ENCODE measurements around the gene RNF167. TPM values are rescaled to one million over a fixed set of nuclear protein-coding genes. Genes with fewer than 3 reads are reported as not detected.

Gene RNF167
- total and polyA plus RNA-seq, 2 experiments from 2014 or later = 19.8 to 36.6 TPM

DNA sequence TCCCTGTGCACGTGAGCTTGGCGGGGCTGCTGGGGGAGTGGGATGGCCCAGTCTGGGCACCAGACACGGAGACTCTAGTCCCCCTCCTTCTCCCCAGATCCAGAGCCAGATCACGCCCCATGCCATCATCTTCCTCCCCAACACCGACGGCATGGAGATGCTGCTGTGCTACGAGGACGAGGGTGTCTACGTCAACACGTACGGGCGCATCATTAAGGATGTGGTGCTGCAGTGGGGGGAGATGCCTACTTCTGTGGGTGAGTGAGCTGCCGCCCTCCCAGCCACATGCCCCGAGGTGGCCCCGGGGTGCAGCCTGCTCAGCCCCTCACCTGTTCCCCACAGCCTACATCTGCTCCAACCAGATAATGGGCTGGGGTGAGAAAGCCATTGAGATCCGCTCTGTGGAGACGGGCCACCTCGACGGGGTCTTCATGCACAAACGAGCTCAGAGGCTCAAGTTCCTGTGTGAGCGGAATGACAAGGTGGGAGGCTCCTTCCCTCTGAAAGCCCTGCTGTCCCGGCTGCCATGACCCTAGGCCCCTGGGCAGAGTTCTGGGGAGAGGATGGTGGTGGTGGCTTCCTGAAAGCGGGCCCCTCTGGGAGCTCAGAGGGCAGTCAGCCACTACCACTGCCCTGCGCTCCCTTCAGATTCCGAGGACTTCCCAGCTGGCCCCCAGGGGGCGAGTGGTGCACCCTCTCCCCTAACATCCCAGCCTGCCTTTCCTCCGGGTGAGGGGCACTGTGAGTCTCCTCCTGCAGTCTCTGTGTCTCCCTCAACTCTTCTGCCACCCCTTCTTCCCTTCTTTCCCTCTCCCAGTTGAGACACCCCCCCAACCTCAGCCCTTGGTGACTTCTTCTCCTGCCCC lies 43.5 kb upstream of the RNF167 start:
- in situ Hi-C loops (cut with MboI) = loop anchor here (10.0 kb wide), 1 partner anchor 182 kb away; the partner anchor contains the start of gene ARRB2
- no peak for DNase-seq
- TF ChIP-seq EZH2phosphoT487 (IDR thresholded peaks at IDR 0.05; ENCODE audit: insufficient read depth, low read depth) = no peak
- TF ChIP-seq EZH2 (IDR thresholded peaks at IDR 0.05; ENCODE audit: insufficient read depth, poor library complexity, severe bottlenecking) = no peak

DNA sequence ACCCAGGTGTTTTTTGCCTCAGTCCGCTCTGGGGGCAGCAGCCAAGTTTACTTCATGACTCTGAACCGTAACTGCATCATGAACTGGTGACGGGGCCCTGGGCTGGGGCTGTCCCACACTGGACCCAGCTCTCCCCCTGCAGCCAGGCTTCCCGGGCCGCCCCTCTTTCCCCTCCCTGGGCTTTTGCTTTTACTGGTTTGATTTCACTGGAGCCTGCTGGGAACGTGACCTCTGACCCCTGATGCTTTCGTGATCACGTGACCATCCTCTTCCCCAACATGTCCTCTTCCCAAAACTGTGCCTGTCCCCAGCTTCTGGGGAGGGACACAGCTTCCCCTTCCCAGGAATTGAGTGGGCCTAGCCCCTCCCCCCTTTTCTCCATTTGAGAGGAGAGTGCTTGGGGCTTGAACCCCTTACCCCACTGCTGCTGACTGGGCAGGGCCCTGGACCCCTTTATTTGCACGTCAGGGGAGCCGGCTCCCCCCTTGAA lies 42.8 kb upstream of the RNF167 start:
- Histone ChIP-seq H3K9me3 (ENCODE audit: low read depth) (no peaks in the 10 kb centered on the region), H3K79me2 (ENCODE audit: insufficient read depth) (no peaks in the 10 kb centered on the region), H3K9me2 (ENCODE audit: insufficient read depth) (no peaks in the 10 kb centered on the region), H3K4me2 (ENCODE audit: unreplicated experiment) (no peak overlapping the region), H3K27ac (no peak overlapping the region), H3F3A (ENCODE audit: insufficient read depth) (peaks cover 11% of the 10 kb centered on the region; the same call in 1 of the 2 replicates), H3K27me3 (replicated peaks; ENCODE audit: insufficient read depth) (no peaks in the 10 kb centered on the region), H3K9ac (no peak overlapping the region), H3K4me1 (ENCODE audit: insufficient read depth) (no peaks in the 10 kb centered on the region), H2AFZ (no peak overlapping the region), H4K20me1 (ENCODE audit: insufficient read depth) (no peaks in the 10 kb centered on the region), H3K4me3 (no peak overlapping the region), H3K36me3 (ENCODE audit: low read depth) (no peaks in the 10 kb centered on the region)
- no peak for DNase-seq
- no peak for TF ChIP-seq EZH2 (IDR thresholded peaks at IDR 0.05; ENCODE audit: insufficient read depth, poor library complexity, severe bottlenecking)
- TF ChIP-seq EZH2phosphoT487 (IDR thresholded peaks at IDR 0.05; ENCODE audit: insufficient read depth, low read depth) = no peak
- in situ Hi-C loops (cut with MboI) = loop anchor here (10.0 kb wide), 1 partner anchor 182 kb away; the partner anchor contains the start of gene ARRB2
- 79 to 84% methylated on average over 10 of the region's 10 CpGs for WGBS, 2 experiments (ENCODE audit: low coverage in 1 of 2, low lambda C conversion rate in 2 of 2, missing lambda C conversion rate in 2 of 2)

More for the DNA sequence above, 43.5 kb upstream of the RNF167 start:
- no peaks in the 10 kb centered on the region for H3K36me3 ChIP-seq (ENCODE audit: low read depth)
- no peak overlapping the region for H3K4me2 ChIP-seq (ENCODE audit: unreplicated experiment)
- H3K27me3 ChIP-seq (replicated peaks; ENCODE audit: insufficient read depth) = no peaks in the 10 kb centered on the region
- no peak overlapping the region for H3K27ac ChIP-seq
- H3K9me2 ChIP-seq (ENCODE audit: insufficient read depth) = no peaks in the 10 kb centered on the region
- H3K9ac ChIP-seq = no peak overlapping the region
- H3K79me2 ChIP-seq (ENCODE audit: insufficient read depth) = no peaks in the 10 kb centered on the region
- 0 out of 2 replicates have a peak, but pooled peaks cover 6% of the 10 kb centered on the region for H3F3A ChIP-seq (ENCODE audit: insufficient read depth)
- no peak overlapping the region for H3K4me3 ChIP-seq
- H2AFZ ChIP-seq = no peak overlapping the region
- WGBS, 2 experiments (ENCODE audit: low coverage in 1 of 2, low lambda C conversion rate in 2 of 2, missing lambda C conversion rate in 2 of 2) = 91 to 94% methylated on average over 25 to 27 of the region's 27 CpGs
- no peaks in the 10 kb centered on the region for H3K4me1 ChIP-seq (ENCODE audit: insufficient read depth)
- H3K9me3 ChIP-seq (ENCODE audit: low read depth) = no peaks in the 10 kb centered on the region
- no peaks in the 10 kb centered on the region for H4K20me1 ChIP-seq (ENCODE audit: insufficient read depth)

DNA sequence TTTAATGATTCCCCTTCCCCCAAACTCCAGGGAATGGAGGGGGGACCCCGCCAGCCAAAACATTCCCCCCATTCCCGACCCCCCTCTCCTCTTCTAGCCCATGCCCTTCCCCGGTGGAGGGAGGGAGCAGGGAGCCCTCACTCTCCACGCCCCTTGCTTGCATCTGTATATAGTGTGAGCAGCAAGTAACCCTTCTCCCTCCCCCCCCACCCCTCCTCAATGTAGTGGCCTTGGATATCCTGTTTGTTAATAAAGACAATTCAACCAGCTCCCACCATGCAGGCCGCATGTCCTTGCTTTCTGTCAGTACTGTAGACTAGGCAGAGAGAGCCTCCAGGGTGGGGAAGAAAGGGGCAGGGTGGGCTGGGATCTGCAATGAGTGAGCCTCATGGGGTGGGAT lies 42.3 kb upstream of the RNF167 start:
- 95 to 100% methylated on average over 1 to 5 of the region's 5 CpGs for WGBS, 2 experiments (ENCODE audit: low coverage in 1 of 2, low lambda C conversion rate in 2 of 2, missing lambda C conversion rate in 2 of 2)
- Histone ChIP-seq H4K20me1 (ENCODE audit: insufficient read depth) (no peaks in the 10 kb centered on the region), H3K4me1 (ENCODE audit: insufficient read depth) (no peaks in the 10 kb centered on the region), H3K79me2 (ENCODE audit: insufficient read depth) (no peaks in the 10 kb centered on the region), H3K36me3 (ENCODE audit: low read depth) (no peaks in the 10 kb centered on the region), H3K27ac (no peak overlapping the region), H3K4me3 (no peak overlapping the region), H3K9ac (no peak overlapping the region), H3K9me2 (ENCODE audit: insufficient read depth) (no peaks in the 10 kb centered on the region), H2AFZ (no peak overlapping the region), H3F3A (ENCODE audit: insufficient read depth) (peaks cover 15% of the 10 kb centered on the region; the same call in 1 of the 2 replicates), H3K4me2 (ENCODE audit: unreplicated experiment) (no peak overlapping the region), H3K9me3 (ENCODE audit: low read depth) (no peaks in the 10 kb centered on the region), H3K27me3 (replicated peaks; ENCODE audit: insufficient read depth) (no peaks in the 10 kb centered on the region)
- in situ Hi-C loops (cut with MboI) = loop anchor here (10.0 kb wide), 1 partner anchor 183 kb away; the partner anchor contains the start of gene ARRB2
- TF ChIP-seq EZH2 (IDR thresholded peaks at IDR 0.05; ENCODE audit: insufficient read depth, poor library complexity, severe bottlenecking) = no peak
- no peak for TF ChIP-seq EZH2phosphoT487 (IDR thresholded peaks at IDR 0.05; ENCODE audit: insufficient read depth, low read depth)
- DNase-seq = no peak

DNA sequence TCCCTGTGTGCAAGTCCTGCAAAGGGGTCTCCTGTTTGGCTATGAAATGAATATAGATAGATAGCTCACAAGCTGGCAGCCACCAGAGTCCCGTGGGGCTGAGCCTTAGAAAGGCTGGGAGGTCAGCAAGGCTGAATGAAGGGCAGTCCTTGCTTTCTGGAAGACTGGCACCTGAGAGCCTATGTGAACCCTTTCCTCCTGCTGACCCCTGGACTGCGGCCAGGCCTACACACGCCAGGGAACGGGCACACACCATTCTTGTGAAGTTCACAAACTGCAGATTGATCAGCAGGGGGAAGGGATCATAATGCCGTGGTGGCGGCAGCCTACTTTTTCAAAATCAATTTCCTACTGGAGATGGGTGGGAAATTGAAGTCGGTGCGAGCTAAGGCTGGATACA lies 41.7 kb upstream of the RNF167 start:
- TF ChIP-seq EZH2 (IDR thresholded peaks at IDR 0.05; ENCODE audit: insufficient read depth, poor library complexity, severe bottlenecking) (no peak), EZH2phosphoT487 (IDR thresholded peaks at IDR 0.05; ENCODE audit: insufficient read depth, low read depth) (no peak)
- DNase-seq = no peak
- no peak overlapping the region for H3K4me3 ChIP-seq
- H2AFZ ChIP-seq = no peak overlapping the region
- H3K27me3 ChIP-seq (replicated peaks; ENCODE audit: insufficient read depth) = no peaks in the 10 kb centered on the region
- no peaks in the 10 kb centered on the region for H4K20me1 ChIP-seq (ENCODE audit: insufficient read depth)
- no peaks in the 10 kb centered on the region for H3K9me3 ChIP-seq (ENCODE audit: low read depth)
- H3F3A ChIP-seq (ENCODE audit: insufficient read depth) = peaks cover 19% of the 10 kb centered on the region; the same call in 1 of the 2 replicates
- no peak overlapping the region for H3K27ac ChIP-seq
- 0 out of 2 replicates have a peak, but pooled peaks cover 4% of the 10 kb centered on the region for H3K4me1 ChIP-seq (ENCODE audit: insufficient read depth)
- in situ Hi-C loops (cut with MboI) = loop anchor here (10.0 kb wide), 1 partner anchor 184 kb away; the partner anchor contains the start of gene ARRB2
- H3K9ac ChIP-seq = peak overlapping the region; percentile 81; the same call in 1 of the 2 replicates
- H3K4me2 ChIP-seq (ENCODE audit: unreplicated experiment) = peak overlapping the region; percentile 58
- no peaks in the 10 kb centered on the region for H3K9me2 ChIP-seq (ENCODE audit: insufficient read depth)
- H3K79me2 ChIP-seq (ENCODE audit: insufficient read depth) = no peaks in the 10 kb centered on the region
- no peaks in the 10 kb centered on the region for H3K36me3 ChIP-seq (ENCODE audit: low read depth)
- WGBS, 2 experiments (ENCODE audit: low coverage in 1 of 2, low lambda C conversion rate in 2 of 2, missing lambda C conversion rate in 2 of 2) = 91 to 93% methylated on average over 8 of the region's 8 CpGs
